VCaP (cell line): ENCODE results near the gene MSLN.
A peak's percentile ranks its signal among the peaks of the same experiment; 100 is the strongest.

Experiments
- H3K27ac ChIP-seq: fragments of 450-650 bp; 2 replicates; pipeline ENCODE4 v1.5.1; 2017
- TF ChIP-seq, protein P1 (sequence below): fragments of 450-650 bp; conservative IDR thresholded peaks from 2 replicates; pipeline ENCODE4 v1.5.1; 2017; ENCODE audit warnings: mild to moderate bottlenecking, moderate library complexity

Gene MSLN

GRCh38 chr16:728890-729744 lies 31.4 kb upstream of the MSLN start:
- peak overlapping the region; percentile 90 for H3K27ac ChIP-seq
- TF ChIP-seq, protein P1, sequence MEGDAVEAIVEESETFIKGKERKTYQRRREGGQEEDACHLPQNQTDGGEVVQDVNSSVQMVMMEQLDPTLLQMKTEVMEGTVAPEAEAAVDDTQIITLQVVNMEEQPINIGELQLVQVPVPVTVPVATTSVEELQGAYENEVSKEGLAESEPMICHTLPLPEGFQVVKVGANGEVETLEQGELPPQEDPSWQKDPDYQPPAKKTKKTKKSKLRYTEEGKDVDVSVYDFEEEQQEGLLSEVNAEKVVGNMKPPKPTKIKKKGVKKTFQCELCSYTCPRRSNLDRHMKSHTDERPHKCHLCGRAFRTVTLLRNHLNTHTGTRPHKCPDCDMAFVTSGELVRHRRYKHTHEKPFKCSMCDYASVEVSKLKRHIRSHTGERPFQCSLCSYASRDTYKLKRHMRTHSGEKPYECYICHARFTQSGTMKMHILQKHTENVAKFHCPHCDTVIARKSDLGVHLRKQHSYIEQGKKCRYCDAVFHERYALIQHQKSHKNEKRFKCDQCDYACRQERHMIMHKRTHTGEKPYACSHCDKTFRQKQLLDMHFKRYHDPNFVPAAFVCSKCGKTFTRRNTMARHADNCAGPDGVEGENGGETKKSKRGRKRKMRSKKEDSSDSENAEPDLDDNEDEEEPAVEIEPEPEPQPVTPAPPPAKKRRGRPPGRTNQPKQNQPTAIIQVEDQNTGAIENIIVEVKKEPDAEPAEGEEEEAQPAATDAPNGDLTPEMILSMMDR, result no peak

DNA sequence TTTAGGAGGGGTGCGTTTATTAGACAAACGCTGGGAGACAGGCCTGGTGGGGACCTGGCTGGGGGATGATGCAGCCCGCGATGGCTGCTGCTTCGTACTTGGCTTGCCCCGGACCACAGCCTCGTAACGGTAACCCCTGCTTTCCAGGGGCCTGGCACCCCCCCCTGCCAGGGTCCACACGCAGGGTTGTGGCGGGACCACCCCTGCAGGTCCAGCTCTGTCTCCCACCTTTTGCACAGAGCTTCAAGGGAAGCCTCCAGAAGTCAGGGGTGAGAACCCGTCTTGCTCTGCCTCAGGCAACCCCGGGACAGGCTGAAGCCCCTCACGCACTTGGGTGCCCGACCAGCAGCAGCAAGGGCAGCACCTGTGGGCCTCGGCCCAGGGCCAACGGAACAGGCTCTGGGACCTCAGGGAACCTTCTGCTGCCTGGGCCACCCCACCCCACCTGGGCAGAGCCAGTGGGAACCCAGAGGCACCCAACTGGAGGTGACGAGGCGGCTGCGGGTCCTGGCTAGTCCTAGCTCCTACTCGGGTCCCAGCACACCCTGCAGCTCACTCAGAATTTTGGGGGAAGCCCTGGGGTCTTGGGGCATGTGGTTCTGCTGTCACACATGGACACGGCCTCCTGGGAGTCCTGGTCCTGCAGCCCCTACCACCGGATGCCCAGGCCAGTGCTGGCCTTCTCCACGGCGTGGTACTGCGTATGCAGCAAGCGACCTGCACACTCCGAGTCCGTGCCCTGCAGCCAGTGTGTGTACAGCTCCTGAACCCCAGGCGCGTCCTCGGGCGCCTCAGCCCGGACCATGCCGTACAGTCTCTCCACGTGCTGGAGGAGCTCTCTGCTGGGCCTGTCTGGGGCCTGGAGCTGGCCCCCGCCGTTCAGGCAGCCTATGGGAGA lies 30.5 kb upstream of the MSLN start:
- H3K27ac ChIP-seq, result peak overlapping the region; percentile 90; the same call in 1 of the 2 replicates
- TF ChIP-seq, protein P1, result no peak

- TF ChIP-seq, protein P1, result no peak
- H3K27ac ChIP-seq, result no peak overlapping the region
Measured at GRCh38 chr16:730666-731509, 29.6 kb upstream of the MSLN start.

DNA sequence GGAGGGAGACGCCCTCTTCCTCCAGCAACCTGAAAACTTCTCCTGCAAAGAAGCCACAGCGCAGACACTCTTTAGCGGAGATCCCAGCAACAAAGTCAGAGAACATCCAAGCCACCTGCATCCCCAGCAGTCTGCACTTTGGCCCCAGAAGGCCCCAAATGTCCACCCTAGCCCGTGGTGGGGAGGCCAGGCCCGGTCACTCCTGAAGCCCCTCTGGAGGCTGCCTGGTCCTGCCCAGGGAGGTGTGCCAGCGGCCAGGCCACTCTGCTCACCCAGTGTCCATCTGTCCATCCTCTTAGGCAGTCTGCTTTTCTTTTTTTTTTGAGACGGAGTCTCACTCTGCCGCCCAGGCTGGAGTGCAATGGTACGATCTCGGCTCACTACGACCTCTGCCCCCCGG lies 28.2 kb upstream of the MSLN start:
- TF ChIP-seq, protein P1, result no peak
- no peak overlapping the region for H3K27ac ChIP-seq

- no peak overlapping the region for H3K27ac ChIP-seq
- TF ChIP-seq, protein P1, result no peak
Measured at GRCh38 chr16:732936-733335, 27.6 kb upstream of the MSLN start.

- TF ChIP-seq, protein P1, result no peak
- H3K27ac ChIP-seq, result no peak overlapping the region
Measured at GRCh38 chr16:733382-734207, 26.9 kb upstream of the MSLN start.
